HCT116 (cell line): ENCODE measurements around the gene SLC2A1. TPM values are rescaled to one million over a fixed set of nuclear protein-coding genes. Genes with fewer than 3 reads are reported as not detected.

Source experiments
- ATAC-seq: fragments of 200-7000 bp; cut with Tn5 transposase; 2 replicates; pipeline ENCODE4 v1.9.1; 2020; ENCODE audit warnings: mild to moderate bottlenecking, moderate library complexity
- BruUV-seq: library from RNA; stranded (reverse); fragments of 400-500 nt; replicated peaks from 2 replicates; lab custom pipeline; 2021; lab: Mats Ljungman, UMichigan
- CTCF ChIA-PET: fragments of 300-600 bp; sonication (Branson Sonifier 250); formaldehyde crosslinking; loops from one replicate; lab custom pipeline; 2021; ENCODE audit warnings: antibody characterized with exemption; lab: Charles Lee
- POLR2A ChIA-PET: fragments of 300-600, 350-600 bp; sonication (Branson Sonifier 250); formaldehyde crosslinking; loops from one replicate; lab custom pipeline; 2021; ENCODE audit warnings: antibody characterized with exemption; lab: Charles Lee
- RAD21 ChIA-PET, 2 experiments: fragments of 300-600 bp; sonication (Branson Sonifier 250); formaldehyde crosslinking; loops; one replicate each; lab custom pipeline; 2023; ENCODE audit warnings: low total read pairs in 2 of 2; ENCODE audit not compliant: uncharacterized antibody in 2 of 2, unreplicated experiment in 2 of 2, low non-redundant PET in 1 of 2; lab: Charles Lee
- DNase-seq: peaks from one replicate; pipeline ENCODE4 v3.0.0-alpha.2; 2010; ENCODE audit warnings: low read depth, low spot score
- H2AFZ ChIP-seq: fragments of 200-600 bp; shearing (Covaris generic), sonication (generic); 2 replicates; pipeline ENCODE4 v1.6.1; 2017; ENCODE audit warnings: low read depth, mixed run types, mixed read lengths, antibody characterized with exemption, low read length; ENCODE audit not compliant: poor library complexity, severe bottlenecking
- H3K27ac ChIP-seq: 2 replicates; pipeline ENCODE4 v1.5.1; 2012; ENCODE audit warnings: low read depth, low read length
- H3K27me3 ChIP-seq: fragments of 200-600 bp; sonication (generic); 2 replicates; pipeline ENCODE4 v1.6.1; 2016; ENCODE audit warnings: mixed run types, low read length, mixed read lengths; ENCODE audit not compliant: insufficient read depth
- H3K36me3 ChIP-seq, 2 experiments: fragments of 200-500 bp in 1 of 2; fragments of 200-600 bp in 1 of 2; sonication (Bioruptor generic) in 1 of 2; sonication (generic) in 1 of 2; 2 replicates each; pipeline versions ENCODE4 v1.5.1 to v1.6.1; 2014 to 2016; ENCODE audit warnings: low read length in 2 of 2, inconsistent platforms in 1 of 2, mixed read lengths in 1 of 2, mixed run types in 1 of 2; ENCODE audit not compliant: insufficient read depth in 2 of 2, control insufficient read depth in 1 of 2
- H3K4me1 ChIP-seq, 2 experiments: fragments of 200-600 bp in 1 of 2; sonication (generic) in 1 of 2; 2 replicates each; pipeline versions ENCODE4 v1.5.1 to v1.6.1; 2012 to 2017; ENCODE audit warnings: low read length in 2 of 2, inconsistent platforms in 1 of 2, mild to moderate bottlenecking in 1 of 2, mixed read lengths in 1 of 2, mixed run types in 1 of 2, moderate library complexity in 1 of 2; ENCODE audit not compliant: insufficient read depth in 2 of 2, control insufficient read depth in 1 of 2
- H3K4me2 ChIP-seq: fragments of 200-600 bp; sonication (generic); 2 replicates; pipeline ENCODE4 v1.6.1; 2017; ENCODE audit warnings: mixed run types, low read length, mixed read lengths
- H3K4me3 ChIP-seq, 2 experiments: fragments of 200-600 bp in 1 of 2; sonication (generic) in 1 of 2; replicated peaks in 1 of 2; 2 replicates each; pipeline ENCODE4 v1.5.1; 2011 to 2016; ENCODE audit warnings: low read length in 2 of 2, control low read depth in 1 of 2, low read depth in 1 of 2, mild to moderate bottlenecking in 1 of 2, mixed read lengths in 1 of 2, mixed run types in 1 of 2
- H3K79me2 ChIP-seq: fragments of 200-600 bp; sonication (generic); 2 replicates; pipeline ENCODE4 v1.6.1; 2017; ENCODE audit warnings: mild to moderate bottlenecking, mixed run types, low read length, moderate library complexity, mixed read lengths; ENCODE audit not compliant: insufficient read depth
- H3K9ac ChIP-seq: fragments of 200-600 bp; sonication (generic); 2 replicates; pipeline ENCODE4 v1.6.1; 2016; ENCODE audit warnings: low read length, mixed read lengths
- H3K9me2 ChIP-seq: fragments of 200-600 bp; sonication (generic), shearing (Covaris generic); 2 replicates; pipeline ENCODE4 v1.6.1; 2017; ENCODE audit warnings: mixed run types, mild to moderate bottlenecking, moderate library complexity; ENCODE audit not compliant: insufficient read depth
- H3K9me3 ChIP-seq, 2 experiments: fragments of 200-500 bp in 1 of 2; fragments of 200-600 bp in 1 of 2; sonication (Bioruptor generic) in 1 of 2; sonication (generic) in 1 of 2; 2 replicates each; pipeline ENCODE4 v1.6.1; 2014 to 2017; ENCODE audit warnings: low read length in 2 of 2, mixed read lengths in 2 of 2, inconsistent platforms in 1 of 2, low read depth in 1 of 2, mild to moderate bottlenecking in 1 of 2, mixed run types in 1 of 2, moderate library complexity in 1 of 2; ENCODE audit not compliant: control insufficient read depth in 1 of 2, insufficient read depth in 1 of 2
- H4K20me1 ChIP-seq: fragments of 200-600 bp; sonication (generic), shearing (Covaris generic); 2 replicates; pipeline ENCODE4 v1.6.1; 2017; ENCODE audit warnings: mixed run types, mild to moderate bottlenecking, moderate library complexity; ENCODE audit not compliant: insufficient read depth
- ATF3 ChIP-seq: IDR thresholded peaks from 2 replicates; pipeline ENCODE4 v1.6.1; 2012
- CBX3 ChIP-seq: IDR thresholded peaks from 2 replicates; pipeline ENCODE4 v1.6.1; 2012; ENCODE audit warnings: low read depth
- CEBPB ChIP-seq: IDR thresholded peaks from 2 replicates; pipeline ENCODE4 v1.6.1; 2012; ENCODE audit warnings: low read depth
- EGR1 ChIP-seq: IDR thresholded peaks from 2 replicates; pipeline ENCODE4 v1.6.1; 2012; ENCODE audit warnings: low read depth
- EZH2 ChIP-seq: fragments of 200-600 bp; sonication (generic); IDR thresholded peaks from 2 replicates; pipeline ENCODE4 v1.6.1; 2017; ENCODE audit warnings: antibody characterized with exemption, mixed run types
- FOSL1 ChIP-seq: IDR thresholded peaks from 2 replicates; pipeline ENCODE4 v1.6.1; 2012; ENCODE audit warnings: low read depth
- JUND ChIP-seq: IDR thresholded peaks from 2 replicates; pipeline ENCODE4 v1.6.1; 2012
- MAX ChIP-seq: IDR thresholded peaks from 2 replicates; pipeline ENCODE4 v1.6.1; 2012
- POLR2AphosphoS5 ChIP-seq: IDR thresholded peaks from 2 replicates; pipeline ENCODE4 v1.6.1; 2011; ENCODE audit warnings: mild to moderate bottlenecking, low read depth, low read length, moderate library complexity
- RAD21 ChIP-seq: IDR thresholded peaks from 2 replicates; pipeline ENCODE4 v1.6.1; 2012; ENCODE audit warnings: low read depth, mild to moderate bottlenecking
- REST ChIP-seq: IDR thresholded peaks from 2 replicates; pipeline ENCODE4 v1.6.1; 2012; ENCODE audit warnings: low read depth
- SIN3A ChIP-seq: IDR thresholded peaks from 2 replicates; pipeline ENCODE4 v1.6.1; 2012; ENCODE audit warnings: low read depth
- SP1 ChIP-seq: IDR thresholded peaks from 2 replicates; pipeline ENCODE4 v1.6.1; 2012; ENCODE audit warnings: low read depth
- SRF ChIP-seq: IDR thresholded peaks from 2 replicates; pipeline ENCODE4 v1.6.1; 2012; ENCODE audit warnings: low read depth
- YY1 ChIP-seq: IDR thresholded peaks from 2 replicates; pipeline ENCODE4 v1.6.1; 2011; ENCODE audit warnings: low read length, low read depth, moderate library complexity, mild to moderate bottlenecking; ENCODE audit not compliant: insufficient replicate concordance; ENCODE audit errors: extremely low read depth
- ZBTB33 ChIP-seq: IDR thresholded peaks from 2 replicates; pipeline ENCODE4 v1.6.1; 2011; ENCODE audit warnings: mild to moderate bottlenecking, low read length, moderate library complexity; ENCODE audit not compliant: insufficient replicate concordance; ENCODE audit errors: extremely low read depth
- ZFX ChIP-seq: fragments of 450-650 bp; IDR thresholded peaks from 2 replicates; pipeline ENCODE4 v1.6.1; 2017
- ZNF274 ChIP-seq: fragments of 200-500 bp; sonication (Bioruptor generic); IDR thresholded peaks from 2 replicates; pipeline ENCODE4 v1.6.1; 2014; ENCODE audit warnings: mild to moderate bottlenecking, low read depth, low read length, inconsistent platforms
- intact Hi-C: fragments of 100-400 bp; cut with micrococcal nuclease; formaldehyde crosslinking; loops from 2 replicates; pipeline ENCODE4 v1.10.0; 2022
- total RNA-seq: library from RNA; stranded (reverse); gene quantifications from one replicate; pipeline ENCODE4 v1.2.1, GENCODE V29; 2021; ENCODE audit not compliant: unreplicated experiment

Gene SLC2A1
- total RNA-seq, 1 experiment from 2014 or later, result 248 TPM

- Histone ChIP-seq H3K9ac (0 out of 2 replicates have a peak overlapping the region, but pooled peaks have one; percentile 6), H4K20me1 (no peaks in the 10 kb centered on the region), H3K79me2 (peaks cover 18% of the 10 kb centered on the region), H3K4me1 (peaks cover 62 to 87% of the 10 kb centered on the region in 2 experiments), H3K9me3 (no peaks in the 10 kb centered on the region), H2AFZ (no peak overlapping the region), H3K27me3 (no peaks in the 10 kb centered on the region), H3K4me3 (no peak overlapping the region), H3K27ac (no peak overlapping the region), H3K36me3 (no peaks in the 10 kb centered on the region), H3K9me2 (no peaks in the 10 kb centered on the region), H3K4me2 (peak overlapping the region; percentile 88)
- BruUV-seq, result no TSS peak
- ChIA-PET POLR2A (no interaction called here), CTCF (interaction anchor here (1.1 kb wide), 1 partner anchor 16 kb away, joined by 3 read pairs; no protein-coding TSS in a partner anchor), RAD21 (interaction anchor here in 1 of 2 experiments (1.7 kb wide), 1 partner anchor 109 kb away, joined by 6 read pairs; no protein-coding TSS in a partner anchor)
- TF ChIP-seq EZH2 (no peak), FOSL1 (no peak), POLR2AphosphoS5 (no peak), ZBTB33 (no peak), CBX3 (no peak), REST (no peak), MAX (no peak), ATF3 (no peak), ZNF274 (no peak), YY1 (no peak), ZFX (no peak), SIN3A (no peak), CEBPB (no peak), SP1 (no peak), SRF (no peak), JUND (no peak), EGR1 (no peak), RAD21 (no peak)
- ATAC-seq, result no peak
- DNase-seq, result no peak
- intact Hi-C loops, result no loop called here
Observed at GRCh38 chr1:42964044-42964812, 5.6 kb upstream of the SLC2A1 start.
